ENCODE data around the gene FAM3C.

The FAM3C gene

DNA sequence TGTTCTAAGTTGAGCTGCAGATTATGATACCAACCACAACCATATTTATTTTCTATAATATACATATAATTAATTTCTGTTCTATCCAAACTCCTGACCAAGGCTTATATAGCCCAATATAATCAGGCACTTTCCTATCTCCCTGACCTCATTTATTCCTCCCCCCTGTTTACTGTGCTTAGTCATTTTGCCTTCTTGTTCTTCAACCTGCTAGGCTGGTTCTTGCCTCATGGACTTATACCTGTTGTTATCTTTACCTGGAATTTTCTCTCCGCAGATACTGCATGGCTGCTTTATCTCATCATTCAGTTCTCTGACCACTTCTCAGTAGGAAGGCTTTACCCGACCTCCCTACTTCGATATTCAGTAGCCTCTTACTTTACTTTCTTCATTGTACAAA is 24.9 kb upstream of the FAM3C start:
- DNase-seq (ENCODE audit: low spot score) = no peak
- TF ChIP-seq, protein P1, sequence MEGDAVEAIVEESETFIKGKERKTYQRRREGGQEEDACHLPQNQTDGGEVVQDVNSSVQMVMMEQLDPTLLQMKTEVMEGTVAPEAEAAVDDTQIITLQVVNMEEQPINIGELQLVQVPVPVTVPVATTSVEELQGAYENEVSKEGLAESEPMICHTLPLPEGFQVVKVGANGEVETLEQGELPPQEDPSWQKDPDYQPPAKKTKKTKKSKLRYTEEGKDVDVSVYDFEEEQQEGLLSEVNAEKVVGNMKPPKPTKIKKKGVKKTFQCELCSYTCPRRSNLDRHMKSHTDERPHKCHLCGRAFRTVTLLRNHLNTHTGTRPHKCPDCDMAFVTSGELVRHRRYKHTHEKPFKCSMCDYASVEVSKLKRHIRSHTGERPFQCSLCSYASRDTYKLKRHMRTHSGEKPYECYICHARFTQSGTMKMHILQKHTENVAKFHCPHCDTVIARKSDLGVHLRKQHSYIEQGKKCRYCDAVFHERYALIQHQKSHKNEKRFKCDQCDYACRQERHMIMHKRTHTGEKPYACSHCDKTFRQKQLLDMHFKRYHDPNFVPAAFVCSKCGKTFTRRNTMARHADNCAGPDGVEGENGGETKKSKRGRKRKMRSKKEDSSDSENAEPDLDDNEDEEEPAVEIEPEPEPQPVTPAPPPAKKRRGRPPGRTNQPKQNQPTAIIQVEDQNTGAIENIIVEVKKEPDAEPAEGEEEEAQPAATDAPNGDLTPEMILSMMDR (IDR thresholded peaks at IDR 0.05; ENCODE audit: extremely low read depth, missing control alignments) = no peak

DNA sequence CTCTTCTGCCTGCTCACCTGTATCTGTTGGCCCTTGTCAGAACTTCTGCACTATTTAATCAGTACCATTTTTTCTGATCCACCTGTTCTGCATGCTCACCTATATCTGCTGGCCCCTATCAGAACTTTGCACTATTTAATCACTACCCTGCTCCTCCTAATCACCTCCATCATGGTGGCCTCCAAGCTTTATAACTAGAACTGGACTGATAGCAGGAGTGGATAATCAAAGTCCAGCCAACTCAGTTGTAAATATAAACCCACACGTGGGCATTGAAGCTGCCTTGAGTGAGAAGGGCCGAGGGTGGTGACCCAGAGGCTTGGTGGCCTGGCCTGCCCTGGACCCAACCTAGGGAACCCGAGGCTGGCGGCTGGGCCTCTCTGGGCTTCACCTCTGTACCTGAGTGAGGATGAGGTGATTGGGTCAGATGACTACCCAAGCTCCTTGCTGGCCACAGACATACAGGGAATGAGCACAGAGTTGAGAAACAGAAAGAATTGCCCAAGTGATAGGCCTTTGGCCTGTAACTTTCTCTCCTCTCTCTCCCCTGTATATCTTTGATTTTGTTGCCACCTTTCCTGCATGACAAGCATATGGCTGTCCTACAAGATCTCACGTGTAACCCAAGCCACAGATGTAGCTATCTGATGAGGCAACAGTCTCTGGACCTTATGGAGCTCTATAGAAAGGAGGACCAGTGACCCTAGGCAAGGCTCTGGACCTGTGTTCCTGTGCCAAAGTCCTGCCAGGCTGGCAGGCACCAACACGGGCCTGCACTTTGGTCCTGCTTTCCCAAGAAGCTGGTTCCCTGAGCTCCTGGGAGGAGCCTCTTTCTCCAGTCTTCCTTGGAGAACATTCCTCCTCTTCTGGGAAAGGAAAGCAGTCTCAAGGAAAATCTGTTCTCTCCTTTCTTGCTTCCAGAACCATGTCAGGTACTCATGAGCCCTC is 23.4 kb upstream of the FAM3C start:
- TF ChIP-seq, protein P1 (IDR thresholded peaks at IDR 0.05; ENCODE audit: extremely low read depth, missing control alignments) = no peak
- no peak for DNase-seq (ENCODE audit: low spot score)

DNA sequence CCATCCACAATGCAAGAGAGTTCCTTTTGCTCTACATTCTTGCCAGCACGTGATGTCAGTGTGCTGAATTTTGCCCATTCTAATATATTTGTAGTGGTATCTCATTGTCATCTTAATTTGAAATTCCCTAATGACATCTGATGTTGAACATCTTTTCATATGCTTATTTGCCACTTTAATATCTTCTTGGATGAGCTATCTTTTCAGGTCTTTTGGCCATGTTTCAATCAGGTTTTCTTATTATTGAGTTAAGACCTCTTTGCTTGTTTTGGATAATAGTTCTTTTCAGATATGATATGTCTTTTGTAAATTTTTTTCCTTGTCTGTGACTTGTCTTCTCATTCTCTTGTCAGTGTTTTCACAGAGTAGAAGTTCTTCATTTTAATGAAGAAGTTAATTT is 20.4 kb upstream of the FAM3C start:
- TF ChIP-seq, protein P1 (IDR thresholded peaks at IDR 0.05; ENCODE audit: extremely low read depth, missing control alignments) = no peak
- no peak for DNase-seq (ENCODE audit: low spot score)

DNA sequence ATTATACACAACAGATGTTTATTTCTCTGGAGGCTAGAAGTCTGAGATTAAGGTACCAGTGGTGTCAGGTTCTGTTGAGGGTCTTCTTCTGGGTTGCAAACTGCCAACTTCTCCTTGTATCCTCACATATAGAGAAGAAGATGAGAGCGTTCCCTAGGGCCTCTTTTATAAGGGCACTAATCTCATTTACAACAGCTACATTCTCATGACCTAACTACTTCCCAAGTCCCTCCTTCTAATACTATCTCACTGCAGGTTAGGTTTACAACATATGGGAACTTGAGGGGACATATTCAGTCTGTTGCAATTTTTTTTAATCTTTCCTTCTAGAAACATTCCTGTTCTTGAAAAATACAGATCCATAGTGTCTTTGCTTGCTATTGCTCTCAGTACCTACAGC is 18.3 kb upstream of the FAM3C start:
- TF ChIP-seq, protein P1 (IDR thresholded peaks at IDR 0.05; ENCODE audit: extremely low read depth, missing control alignments) = no peak
- no peak for DNase-seq (ENCODE audit: low spot score)

DNA sequence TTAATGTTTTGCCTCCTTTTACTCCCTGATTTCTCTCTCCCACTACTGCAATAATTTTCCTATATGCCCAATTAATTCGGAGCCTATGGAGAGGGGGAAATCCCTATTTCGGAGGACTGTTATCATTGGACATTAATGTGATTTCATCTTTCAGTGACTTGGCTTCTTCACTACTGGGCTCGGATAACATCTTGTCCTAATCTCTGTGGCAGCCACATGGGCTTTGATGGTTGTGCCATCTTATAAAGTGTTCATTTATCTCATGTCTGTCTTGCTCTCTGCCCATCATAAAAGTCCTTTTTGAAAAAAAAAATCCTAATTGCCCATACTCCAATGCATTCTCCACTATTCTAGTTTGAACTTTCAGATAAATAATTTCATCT is 15.5 kb upstream of the FAM3C start:
- TF ChIP-seq, protein P1 (IDR thresholded peaks at IDR 0.05; ENCODE audit: extremely low read depth, missing control alignments) = no peak
- DNase-seq (ENCODE audit: low spot score) = no peak

DNA sequence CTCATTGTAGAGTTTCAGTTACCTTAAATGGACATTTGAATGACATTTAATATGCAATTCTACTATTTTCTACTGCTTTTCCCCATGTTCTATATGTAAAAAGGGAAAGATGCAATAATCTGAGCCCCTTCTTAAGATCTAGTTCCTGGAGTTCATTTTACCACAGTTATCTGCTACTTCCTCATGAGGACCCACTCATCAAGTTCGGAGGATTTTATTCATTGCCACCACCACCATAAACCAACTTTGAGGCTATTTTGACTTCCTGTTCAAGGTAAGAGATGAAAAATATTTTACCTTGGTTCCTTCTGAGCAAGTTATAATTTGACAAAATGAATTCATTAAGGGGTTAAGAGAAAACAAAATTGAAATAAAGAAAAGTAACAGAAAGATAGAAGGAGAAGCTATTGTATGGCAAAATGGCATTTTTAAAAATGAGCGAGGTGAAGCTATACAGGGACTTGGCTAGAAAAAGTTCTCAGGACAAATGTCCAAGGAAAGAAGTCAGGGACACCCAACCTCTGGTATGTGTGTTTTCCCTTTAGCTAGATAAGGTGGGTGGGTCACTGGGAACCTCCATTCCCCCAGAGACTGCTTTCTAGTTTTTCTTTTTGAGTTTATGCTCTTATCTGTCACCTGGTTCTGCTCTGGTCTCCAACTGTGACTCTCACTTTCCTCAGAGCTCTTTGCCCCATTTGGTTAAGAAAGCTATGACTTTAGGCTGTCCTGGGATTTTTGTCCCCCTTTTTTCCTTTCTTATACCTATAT is 14.9 kb upstream of the FAM3C start:
- TF ChIP-seq, protein P1 (IDR thresholded peaks at IDR 0.05; ENCODE audit: extremely low read depth, missing control alignments) = no peak

DNA sequence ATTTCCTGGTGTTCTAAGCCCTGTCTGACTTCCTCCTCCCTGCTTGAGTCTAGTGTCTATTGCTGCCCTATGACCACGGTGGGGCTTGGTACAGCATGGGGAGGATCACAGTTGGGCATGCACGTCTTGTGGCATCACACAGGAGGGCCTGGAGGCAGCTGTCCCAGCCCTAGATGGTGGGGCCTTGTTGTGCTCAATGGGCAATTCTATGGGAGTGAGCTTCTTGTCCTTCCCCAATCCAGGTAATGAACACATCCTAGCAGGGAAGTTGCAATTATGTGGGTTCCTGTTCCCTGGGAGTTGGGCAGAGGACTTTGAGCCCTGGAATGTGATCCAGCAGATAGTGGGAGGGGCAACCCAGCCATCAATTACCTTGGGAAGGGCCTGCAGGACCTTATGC is 10.8 kb upstream of the FAM3C start:
- DNase-seq (ENCODE audit: low spot score) = no peak
- TF ChIP-seq, protein P1 (IDR thresholded peaks at IDR 0.05; ENCODE audit: extremely low read depth, missing control alignments) = no peak

More for the DNA sequence above, 14.9 kb upstream of the FAM3C start:
- no peak for DNase-seq (ENCODE audit: low spot score)
